Ectodermal cell (in vitro differentiated cells): ENCODE results near the gene FIG4. TPM values are rescaled to one million over a fixed set of nuclear protein-coding genes. Genes with fewer than 3 reads are reported as not detected.
A peak's percentile ranks its signal among the peaks of the same experiment; 100 is the strongest.

ENCODE experiments used
- H3K27ac ChIP-seq: 2 replicates; pipeline ENCODE4 v1.7.0; 2013; ENCODE audit warnings: mild to moderate bottlenecking, low read depth, low read length; ENCODE audit not compliant: insufficient read depth, poor library complexity, severe bottlenecking
- H3K27me3 ChIP-seq: 2 replicates; pipeline ENCODE4 v1.7.0; 2013; ENCODE audit warnings: mild to moderate bottlenecking, low read length; ENCODE audit not compliant: insufficient read depth, control insufficient read depth, poor library complexity, severe bottlenecking
- H3K36me3 ChIP-seq: one replicate; pipeline ENCODE4 v1.7.0; 2013; ENCODE audit warnings: low read length; ENCODE audit not compliant: control insufficient read depth, insufficient read depth
- H3K4me1 ChIP-seq: one replicate; pipeline ENCODE4 v1.7.0; 2013; ENCODE audit warnings: low read length; ENCODE audit not compliant: control insufficient read depth, insufficient read depth
- H3K4me3 ChIP-seq: 2 replicates; pipeline ENCODE4 v1.7.0; 2013; ENCODE audit warnings: low read depth, low read length, control low read depth; ENCODE audit not compliant: insufficient read depth
- H3K9me3 ChIP-seq: 2 replicates; pipeline ENCODE4 v1.7.0; 2013; ENCODE audit warnings: mild to moderate bottlenecking, low read length, moderate library complexity; ENCODE audit not compliant: control insufficient read depth
- WGBS, 2 experiments: methylation state at CpG; one replicate each; pipeline ENCODE4 v1.1.7; 2013; ENCODE audit warnings: missing lambda C conversion rate in 2 of 2; 5-methylcytosine and 5-hydroxymethylcytosine counted together
- polyA plus RNA-seq, 4 experiments: library from polyadenylated mRNA; stranded (reverse); fragments of 50-300 nt; gene quantifications; one replicate each; pipeline ENCODE4 v1.2.3, GENCODE V29; 2013

Gene FIG4
- polyA plus RNA-seq (2013, experiment 1 of 4), result 29.3 TPM
- polyA plus RNA-seq (2013, experiment 2 of 4), result 29.4 TPM
- polyA plus RNA-seq (2013, experiment 3 of 4), result 27.3 TPM
- polyA plus RNA-seq (2013, experiment 4 of 4), result 28.8 TPM

GRCh38 chr6:109690737-109691621, at the start of gene FIG4, which contains the start of gene AK9:
Gene FIG4 (plus strand): TSS chr6:109691296. CDS start chr6:109691436, 140 bp downstream.
Gene AK9 (minus strand): TSS chr6:109691202. CDS start chr6:109675745, 15,457 bp downstream.
- WGBS, 2 experiments, result 1% methylated on average over 47 of the region's 47 CpGs
- no peaks in the 10 kb centered on the region for H3K9me3 ChIP-seq
- H3K4me1 ChIP-seq, result no peaks in the 10 kb centered on the region
- peak within 1 kb of the TSS; percentile 95 for H3K27ac ChIP-seq
- peaks cover 3% of the 10 kb centered on the region for H3K27me3 ChIP-seq
- peak within 1 kb of the TSS; percentile 95 for H3K4me3 ChIP-seq
- no peaks in the 10 kb centered on the region for H3K36me3 ChIP-seq

GRCh38 chr6:109644131-109644530, 47.0 kb upstream of the FIG4 start:
- H3K27ac ChIP-seq, result no peak overlapping the region
- no peak overlapping the region for H3K4me3 ChIP-seq
- H3K9me3 ChIP-seq, result no peaks in the 10 kb centered on the region
- H3K27me3 ChIP-seq, result no peaks in the 10 kb centered on the region
- 96 to 100% methylated on average over 2 of the region's 2 CpGs for WGBS, 2 experiments
- no peaks in the 10 kb centered on the region for H3K4me1 ChIP-seq
- H3K36me3 ChIP-seq, result no peaks in the 10 kb centered on the region

DNA sequence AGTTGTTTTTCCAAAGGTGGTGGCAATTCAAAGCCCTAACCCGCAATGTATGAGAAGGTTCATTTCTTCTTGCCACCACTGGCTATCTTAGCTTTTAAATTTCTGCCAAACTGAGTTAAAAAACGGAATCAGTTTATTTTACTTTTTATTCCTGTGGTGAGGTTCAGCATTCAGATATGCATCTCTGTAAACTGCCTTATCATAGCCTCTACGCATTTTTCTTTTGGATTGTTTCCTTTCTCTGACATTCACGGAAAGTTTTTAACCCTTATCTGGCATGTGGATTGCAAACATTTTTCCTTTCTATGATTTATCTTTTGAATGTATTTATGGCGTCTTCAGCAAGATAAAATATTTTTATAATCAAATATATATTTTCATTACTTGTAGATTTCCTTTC, 37.8 kb upstream of the FIG4 start:
- H3K4me3 ChIP-seq, result no peak overlapping the region
- H3K4me1 ChIP-seq, result no peaks in the 10 kb centered on the region
- no peaks in the 10 kb centered on the region for H3K9me3 ChIP-seq
- H3K27me3 ChIP-seq, result no peaks in the 10 kb centered on the region
- H3K36me3 ChIP-seq, result no peaks in the 10 kb centered on the region
- 64 to 70% methylated on average over 3 to 4 of the region's 5 CpGs for WGBS, 2 experiments
- no peak overlapping the region for H3K27ac ChIP-seq

DNA sequence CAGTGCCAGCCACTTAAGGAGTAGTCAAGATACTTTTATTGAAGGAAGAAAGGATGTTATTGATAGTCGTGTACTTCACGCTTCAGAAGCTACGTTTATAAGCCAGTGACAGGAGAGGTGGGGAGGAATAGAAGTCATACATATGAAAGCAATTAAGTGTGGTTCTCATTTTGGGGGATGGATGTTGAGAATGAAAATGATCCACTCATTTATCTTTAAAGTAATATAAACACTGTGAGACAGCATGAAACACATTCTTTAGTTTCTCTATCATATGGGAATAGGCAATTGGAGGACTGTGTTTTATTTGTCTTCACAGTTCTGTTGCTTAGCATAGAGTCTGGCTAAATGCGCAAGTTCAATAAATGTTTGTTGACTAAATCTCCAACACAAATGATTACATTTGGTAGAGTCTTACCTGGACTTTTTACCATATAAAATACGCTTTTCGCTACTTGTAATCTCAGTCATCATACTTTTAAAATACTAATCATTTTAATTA, 35.3 kb upstream of the FIG4 start:
- Histone ChIP-seq H3K36me3 (no peaks in the 10 kb centered on the region), H3K27me3 (no peaks in the 10 kb centered on the region), H3K9me3 (no peaks in the 10 kb centered on the region), H3K4me3 (no peak overlapping the region), H3K27ac (no peak overlapping the region), H3K4me1 (no peaks in the 10 kb centered on the region)
- 93 to 97% methylated on average over 6 of the region's 6 CpGs for WGBS, 2 experiments

- Histone ChIP-seq H3K4me3 (no peak overlapping the region), H3K9me3 (no peaks in the 10 kb centered on the region), H3K4me1 (no peaks in the 10 kb centered on the region), H3K27ac (no peak overlapping the region), H3K36me3 (no peaks in the 10 kb centered on the region), H3K27me3 (no peaks in the 10 kb centered on the region)
- WGBS, 2 experiments, result 83 to 93% methylated on average over 1 of the region's 1 CpG
These were observed 30.4 kb upstream of the FIG4 start for GRCh38 chr6:109660526-109661320.

DNA sequence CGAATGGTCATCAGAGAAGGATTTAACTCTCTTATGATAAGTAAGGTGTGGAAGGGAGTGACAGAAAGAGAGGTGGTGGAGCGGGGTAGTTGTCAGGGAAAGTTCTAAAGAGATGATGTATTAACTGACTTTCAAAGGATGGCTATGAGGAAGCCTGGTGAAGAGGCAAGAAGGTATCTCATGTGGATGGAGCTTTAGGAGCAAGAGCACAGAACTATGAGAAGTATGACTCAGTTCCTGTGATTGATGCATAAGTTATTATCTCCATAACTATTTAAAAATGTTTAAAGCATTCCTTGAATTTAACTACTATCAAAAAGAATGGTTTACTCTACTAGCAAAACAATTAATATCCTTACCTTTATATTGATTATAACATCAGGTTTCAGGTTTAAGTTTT, 28.9 kb upstream of the FIG4 start:
- no peaks in the 10 kb centered on the region for H3K4me1 ChIP-seq
- no peaks in the 10 kb centered on the region for H3K27me3 ChIP-seq
- no peak overlapping the region for H3K27ac ChIP-seq
- no peaks in the 10 kb centered on the region for H3K36me3 ChIP-seq
- H3K4me3 ChIP-seq, result no peak overlapping the region
- no peaks in the 10 kb centered on the region for H3K9me3 ChIP-seq
- WGBS, 2 experiments, result 88 to 95% methylated on average over 2 of the region's 2 CpGs

DNA sequence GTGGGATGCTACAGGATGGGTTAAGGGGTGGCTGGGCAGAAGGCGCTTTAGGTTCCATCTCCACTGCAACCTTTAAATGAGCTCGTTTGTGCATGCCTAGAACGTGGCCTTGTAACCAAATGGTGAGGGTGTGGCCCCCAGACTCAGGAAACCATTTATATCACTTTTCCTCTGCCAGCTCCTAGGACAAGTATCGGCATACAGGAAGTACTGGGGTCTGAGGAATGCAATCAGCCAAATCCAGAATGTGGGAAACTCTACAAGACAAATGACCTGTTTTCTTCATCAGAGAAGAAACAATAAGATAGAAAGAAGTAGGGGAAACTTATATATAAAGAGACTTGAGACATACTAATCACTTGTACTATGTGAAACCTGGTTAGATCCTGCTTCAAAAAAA, 21.3 kb upstream of the FIG4 start:
- no peaks in the 10 kb centered on the region for H3K4me1 ChIP-seq
- H3K27me3 ChIP-seq, result no peaks in the 10 kb centered on the region
- no peaks in the 10 kb centered on the region for H3K9me3 ChIP-seq
- no peak overlapping the region for H3K4me3 ChIP-seq
- no peaks in the 10 kb centered on the region for H3K36me3 ChIP-seq
- 89 to 91% methylated on average over 4 of the region's 4 CpGs for WGBS, 2 experiments
- H3K27ac ChIP-seq, result no peak overlapping the region

GRCh38 chr6:109671733-109672132, 19.4 kb upstream of the FIG4 start:
- Histone ChIP-seq H3K27me3 (no peaks in the 10 kb centered on the region), H3K36me3 (no peaks in the 10 kb centered on the region), H3K9me3 (no peaks in the 10 kb centered on the region), H3K4me3 (no peak overlapping the region), H3K4me1 (no peaks in the 10 kb centered on the region), H3K27ac (no peak overlapping the region)
- 100% methylated on average over 1 of the region's 2 CpGs; no CpG with 5 or more reads in 1 of the 2 experiments for WGBS, 2 experiments

GRCh38 chr6:109672175-109672574, 18.9 kb upstream of the FIG4 start:
- 96 to 100% methylated on average over 1 of the region's 1 CpG for WGBS, 2 experiments
- Histone ChIP-seq H3K4me3 (no peak overlapping the region), H3K36me3 (no peaks in the 10 kb centered on the region), H3K4me1 (no peaks in the 10 kb centered on the region), H3K27me3 (no peaks in the 10 kb centered on the region), H3K9me3 (no peaks in the 10 kb centered on the region), H3K27ac (no peak overlapping the region)

DNA sequence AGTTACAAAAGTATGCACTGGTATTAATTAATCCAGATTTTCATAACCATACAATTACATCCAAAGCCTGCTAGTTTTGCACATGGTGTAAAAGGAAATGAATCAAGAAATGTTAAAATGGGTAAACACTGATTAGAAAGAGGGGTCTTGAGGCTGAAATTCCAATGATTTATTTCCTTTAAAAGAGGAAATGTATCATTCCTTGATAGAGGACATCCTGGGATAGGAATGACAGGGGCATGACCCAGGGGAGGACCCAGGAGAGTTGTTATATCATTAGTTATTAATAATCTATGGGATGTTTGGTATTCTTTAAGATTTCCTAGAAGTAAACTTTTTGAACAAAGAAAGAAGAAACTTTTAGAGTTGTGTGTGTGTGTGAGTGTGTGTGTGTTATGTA, 18.3 kb upstream of the FIG4 start:
- Histone ChIP-seq H3K36me3 (no peaks in the 10 kb centered on the region), H3K4me1 (no peaks in the 10 kb centered on the region), H3K27me3 (no peaks in the 10 kb centered on the region), H3K27ac (no peak overlapping the region), H3K4me3 (no peak overlapping the region), H3K9me3 (no peaks in the 10 kb centered on the region)
